GM12878 (cell line): Measurements from ENCODE around the gene CLIC5. TPM values are rescaled to one million over a fixed set of nuclear protein-coding genes. Genes with fewer than 3 reads are reported as not detected.

ENCODE experiments used
- ATAC-seq: fragments of 200-7000 bp; cut with Tn5 transposase; 3 replicates; pipeline ENCODE4 v1.9.1; 2020; ENCODE audit warnings: mild to moderate bottlenecking, moderate library complexity
- BruUV-seq: library from RNA; stranded (reverse); fragments of 400-500 nt; replicated peaks from 2 replicates; lab custom pipeline; 2021; lab: Mats Ljungman, UMichigan
- CTCF ChIA-PET: fragments of 300-600 bp; sonication (Branson Sonifier 250); formaldehyde crosslinking; extraction: SDS; loops from one replicate; lab custom pipeline; 2021; ENCODE audit warnings: inconsistent platforms; lab: Yijun Ruan, JAX
- POLR2A ChIA-PET: fragments of 350-600 bp; formaldehyde crosslinking; extraction: SDS; loops from one replicate; lab custom pipeline; 2021; ENCODE audit warnings: inconsistent platforms; lab: Charles Lee
- RAD21 ChIA-PET: fragments of 300-600 bp; sonication (Branson Sonifier 250); formaldehyde crosslinking; loops from one replicate; lab custom pipeline; 2023; ENCODE audit warnings: antibody characterized with exemption; ENCODE audit not compliant: unreplicated experiment; lab: Charles Lee
- SMC1A ChIA-PET: fragments of 300-600 bp; sonication (Branson Sonifier 250); formaldehyde crosslinking; loops from one replicate; lab custom pipeline; 2023; ENCODE audit not compliant: unreplicated experiment, uncharacterized antibody; lab: Charles Lee
- DNase-seq: peaks from one replicate; pipeline ENCODE4 v3.0.0-alpha.2; 2011; ENCODE audit warnings: low read depth, low spot score
- FAIRE-seq: peaks from 3 replicates; lab custom pipeline; 2011; peaks lifted over from hg19 to GRCh38; lab: Jason Lieb, UNC
- H2AFZ ChIP-seq: 2 replicates; pipeline ENCODE4 v1.6.0; 2011; ENCODE audit warnings: low read depth, low read length, control low read depth; ENCODE audit not compliant: control insufficient read depth
- H3K27ac ChIP-seq: 2 replicates; pipeline ENCODE4 v1.5.1; 2011; ENCODE audit warnings: control low read depth; ENCODE audit not compliant: control insufficient read depth, insufficient read depth
- H3K27me3 ChIP-seq, 2 experiments: replicated peaks in 1 of 2; 2 replicates each; pipeline versions ENCODE4 v1.6.0 to v1.6.1; 2011; ENCODE audit warnings: low read length in 1 of 2; ENCODE audit not compliant: control insufficient read depth in 2 of 2, insufficient read depth in 2 of 2
- H3K36me3 ChIP-seq, 2 experiments: 2 replicates each; pipeline ENCODE4 v1.5.1; 2011; ENCODE audit warnings: low read length in 1 of 2; ENCODE audit not compliant: control insufficient read depth in 2 of 2, insufficient read depth in 2 of 2
- H3K4me1 ChIP-seq: 2 replicates; pipeline ENCODE4 v1.6.1; 2011; ENCODE audit warnings: mild to moderate bottlenecking, low read length, moderate library complexity, mixed read lengths; ENCODE audit not compliant: control insufficient read depth, insufficient read depth
- H3K4me2 ChIP-seq: 2 replicates; pipeline ENCODE4 v1.6.0; 2011; ENCODE audit warnings: control low read depth; ENCODE audit not compliant: control insufficient read depth, insufficient read depth
- H3K4me3 ChIP-seq: fragments of 200-600 bp; sonication (generic); 2 replicates; pipeline ENCODE4 v1.5.1; 2016
- H3K79me2 ChIP-seq: 2 replicates; pipeline ENCODE4 v1.6.0; 2011; ENCODE audit warnings: low read length; ENCODE audit not compliant: control insufficient read depth, insufficient read depth
- H3K9ac ChIP-seq: 2 replicates; pipeline ENCODE4 v1.8.0; 2011; ENCODE audit warnings: low read length, control low read depth, mixed read lengths; ENCODE audit not compliant: control insufficient read depth, insufficient read depth
- H3K9me3 ChIP-seq: replicated peaks from 3 replicates; pipeline ENCODE4 v1.5.1; 2011; ENCODE audit warnings: mild to moderate bottlenecking, low read length; ENCODE audit not compliant: control insufficient read depth, insufficient read depth
- H4K20me1 ChIP-seq: 2 replicates; pipeline ENCODE4 v1.6.0; 2011; ENCODE audit not compliant: control insufficient read depth, insufficient read depth
- IKZF2 ChIP-seq, 2 experiments: fragments of 450-650 bp; IDR thresholded peaks; 2 replicates each; pipeline ENCODE4 v1.6.1; 2017; ENCODE audit warnings: mild to moderate bottlenecking in 2 of 2, moderate library complexity in 2 of 2
- JUND ChIP-seq: IDR thresholded peaks from 2 replicates; pipeline ENCODE4 v1.6.1; 2012; ENCODE audit warnings: low read depth, mild to moderate bottlenecking, low read length, improper control_type of control experiment, moderate library complexity
- NR2C2 ChIP-seq: IDR thresholded peaks from 2 replicates; pipeline ENCODE4 v1.6.1; 2011; ENCODE audit warnings: borderline replicate concordance, low read depth; ENCODE audit not compliant: control insufficient read depth, insufficient read length
- TCF12 ChIP-seq: IDR thresholded peaks from 2 replicates; pipeline ENCODE4 v1.6.1; 2011; ENCODE audit warnings: low read depth, mild to moderate bottlenecking, low read length
- USF1 ChIP-seq: IDR thresholded peaks from 2 replicates; pipeline ENCODE4 v1.6.1; 2011; ENCODE audit warnings: borderline replicate concordance, low read depth, mild to moderate bottlenecking, moderate library complexity, mixed read lengths, low read length; ENCODE audit not compliant: insufficient read depth; ENCODE audit errors: extremely low read length
- WGBS: methylation state at CpG from one replicate; pipeline ENCODE4 v1.1.6; 2016; ENCODE audit warnings: low lambda C conversion rate; ENCODE audit not compliant: insufficient replicate concordance, insufficient coverage; ENCODE audit errors: missing lambda C conversion rate; 5-methylcytosine and 5-hydroxymethylcytosine counted together
- in situ Hi-C: fragments of 300-500 bp; cut with MboI; formaldehyde crosslinking; loops from 9 replicates; pipeline ENCODE4 v1.14.3; 2018; ENCODE audit warnings: mixed read lengths
- intact Hi-C: fragments of 100-400 bp; cut with micrococcal nuclease; formaldehyde crosslinking; loops from one replicate; pipeline ENCODE4 v1.14.2; 2022; ENCODE audit not compliant: unreplicated experiment
- polyA plus RNA-seq, 11 experiments: library from polyadenylated mRNA; depleted of rRNA in 4 of 11; unstranded in 6 of 11; stranded (reverse) in 5 of 11; fragments of >200 nt; fragmentation: Nextera tagmentation in 4 of 11; fragmentation: Illumina TruSeq in 1 of 11; extraction: Ambion mirVana in 4 of 11; extraction: Trizol in 1 of 11; gene quantifications; 1 replicate in 1 of 11; 2 replicates in 10 of 11; pipeline versions ENCODE4 v1.2.1 to v1.2.3, GENCODE V29; 2011 to 2016; ENCODE audit warnings: inconsistent platforms in 2 of 11, missing spikeins in 2 of 11, low read depth in 1 of 11
- total RNA-seq, 4 experiments: library from RNA; depleted of rRNA in 3 of 4; stranded (reverse); fragments of >200 nt in 3 of 4; fragmentation: Illumina TruSeq in 1 of 4; extraction: Trizol in 1 of 4; gene quantifications; 2 replicates each; pipeline versions ENCODE4 v1.2.1 to v1.2.3, GENCODE V29; 2013 to 2021
- TF ChIP-seq, protein P1 (sequence below), 3 experiments: IDR thresholded peaks in 2 of 3; conservative IDR thresholded peaks in 1 of 3; 2 replicates each; pipeline ENCODE4 v1.5.1; 2011; ENCODE audit warnings: low read depth in 3 of 3, low read length in 3 of 3, mild to moderate bottlenecking in 3 of 3, control low read depth in 2 of 3, moderate library complexity in 2 of 3, inconsistent platforms in 1 of 3, mixed read lengths in 1 of 3; ENCODE audit not compliant: control insufficient read depth in 2 of 3, insufficient read depth in 1 of 3; ENCODE audit errors: extremely low read depth in 1 of 3
- TF ChIP-seq, protein P2 (sequence below): IDR thresholded peaks from 2 replicates; pipeline ENCODE4 v1.6.1; 2012; ENCODE audit warnings: improper control_type of control experiment, low read depth, low read length; ENCODE audit not compliant: insufficient replicate concordance

CLIC5 gene
- total and polyA plus RNA-seq, 10 of the 15 experiments (the other 5 are each of a cell fraction or from before 2014, with no cell fraction given), result 0.01 to 0.08 (median 0.02) TPM; not detected in 7

GRCh38 chr6:45896783-45897441 lies 118.7 kb downstream of the CLIC5 start:
- no peaks in the 10 kb centered on the region for H3K4me1 ChIP-seq
- H3K27ac ChIP-seq, result no peak overlapping the region
- DNase-seq (no peak), FAIRE-seq (no peak), ATAC-seq (no peak)
- no peaks in the 10 kb centered on the region for H3K9me3 ChIP-seq
- H3K27me3 ChIP-seq, result no peaks in the 10 kb centered on the region; a peak in 3 of 4 replicates
- intact Hi-C loops, result no loop called here
- no peaks in the 10 kb centered on the region for H3K36me3 ChIP-seq
- ChIA-PET SMC1A (no interaction called here), POLR2A (no interaction called here), RAD21 (no interaction called here), CTCF (no interaction called here)
- no peaks in the 10 kb centered on the region for H4K20me1 ChIP-seq
- no peak overlapping the region for H2AFZ ChIP-seq
- H3K4me3 ChIP-seq, result no peak overlapping the region
- no peak overlapping the region for H3K4me2 ChIP-seq
- no peak overlapping the region for H3K9ac ChIP-seq
- TF ChIP-seq JUND (no peak), NR2C2 (no peak), USF1 (no peak), IKZF2 (IDR thresholded peaks at IDR 0.05) (no peak), TCF12 (no peak)
- TF ChIP-seq, protein P1, sequence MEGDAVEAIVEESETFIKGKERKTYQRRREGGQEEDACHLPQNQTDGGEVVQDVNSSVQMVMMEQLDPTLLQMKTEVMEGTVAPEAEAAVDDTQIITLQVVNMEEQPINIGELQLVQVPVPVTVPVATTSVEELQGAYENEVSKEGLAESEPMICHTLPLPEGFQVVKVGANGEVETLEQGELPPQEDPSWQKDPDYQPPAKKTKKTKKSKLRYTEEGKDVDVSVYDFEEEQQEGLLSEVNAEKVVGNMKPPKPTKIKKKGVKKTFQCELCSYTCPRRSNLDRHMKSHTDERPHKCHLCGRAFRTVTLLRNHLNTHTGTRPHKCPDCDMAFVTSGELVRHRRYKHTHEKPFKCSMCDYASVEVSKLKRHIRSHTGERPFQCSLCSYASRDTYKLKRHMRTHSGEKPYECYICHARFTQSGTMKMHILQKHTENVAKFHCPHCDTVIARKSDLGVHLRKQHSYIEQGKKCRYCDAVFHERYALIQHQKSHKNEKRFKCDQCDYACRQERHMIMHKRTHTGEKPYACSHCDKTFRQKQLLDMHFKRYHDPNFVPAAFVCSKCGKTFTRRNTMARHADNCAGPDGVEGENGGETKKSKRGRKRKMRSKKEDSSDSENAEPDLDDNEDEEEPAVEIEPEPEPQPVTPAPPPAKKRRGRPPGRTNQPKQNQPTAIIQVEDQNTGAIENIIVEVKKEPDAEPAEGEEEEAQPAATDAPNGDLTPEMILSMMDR (IDR thresholded peaks at IDR 0.05 in 2 of 3, conservative IDR thresholded peaks at IDR 0.05 in 1 of 3; ENCODE audit: control insufficient read depth in 2 of 3, extremely low read depth in 1 of 3, insufficient read depth in 1 of 3, low read depth in 3 of 3, low read length in 3 of 3), result no peak
- TF ChIP-seq, protein P2, sequence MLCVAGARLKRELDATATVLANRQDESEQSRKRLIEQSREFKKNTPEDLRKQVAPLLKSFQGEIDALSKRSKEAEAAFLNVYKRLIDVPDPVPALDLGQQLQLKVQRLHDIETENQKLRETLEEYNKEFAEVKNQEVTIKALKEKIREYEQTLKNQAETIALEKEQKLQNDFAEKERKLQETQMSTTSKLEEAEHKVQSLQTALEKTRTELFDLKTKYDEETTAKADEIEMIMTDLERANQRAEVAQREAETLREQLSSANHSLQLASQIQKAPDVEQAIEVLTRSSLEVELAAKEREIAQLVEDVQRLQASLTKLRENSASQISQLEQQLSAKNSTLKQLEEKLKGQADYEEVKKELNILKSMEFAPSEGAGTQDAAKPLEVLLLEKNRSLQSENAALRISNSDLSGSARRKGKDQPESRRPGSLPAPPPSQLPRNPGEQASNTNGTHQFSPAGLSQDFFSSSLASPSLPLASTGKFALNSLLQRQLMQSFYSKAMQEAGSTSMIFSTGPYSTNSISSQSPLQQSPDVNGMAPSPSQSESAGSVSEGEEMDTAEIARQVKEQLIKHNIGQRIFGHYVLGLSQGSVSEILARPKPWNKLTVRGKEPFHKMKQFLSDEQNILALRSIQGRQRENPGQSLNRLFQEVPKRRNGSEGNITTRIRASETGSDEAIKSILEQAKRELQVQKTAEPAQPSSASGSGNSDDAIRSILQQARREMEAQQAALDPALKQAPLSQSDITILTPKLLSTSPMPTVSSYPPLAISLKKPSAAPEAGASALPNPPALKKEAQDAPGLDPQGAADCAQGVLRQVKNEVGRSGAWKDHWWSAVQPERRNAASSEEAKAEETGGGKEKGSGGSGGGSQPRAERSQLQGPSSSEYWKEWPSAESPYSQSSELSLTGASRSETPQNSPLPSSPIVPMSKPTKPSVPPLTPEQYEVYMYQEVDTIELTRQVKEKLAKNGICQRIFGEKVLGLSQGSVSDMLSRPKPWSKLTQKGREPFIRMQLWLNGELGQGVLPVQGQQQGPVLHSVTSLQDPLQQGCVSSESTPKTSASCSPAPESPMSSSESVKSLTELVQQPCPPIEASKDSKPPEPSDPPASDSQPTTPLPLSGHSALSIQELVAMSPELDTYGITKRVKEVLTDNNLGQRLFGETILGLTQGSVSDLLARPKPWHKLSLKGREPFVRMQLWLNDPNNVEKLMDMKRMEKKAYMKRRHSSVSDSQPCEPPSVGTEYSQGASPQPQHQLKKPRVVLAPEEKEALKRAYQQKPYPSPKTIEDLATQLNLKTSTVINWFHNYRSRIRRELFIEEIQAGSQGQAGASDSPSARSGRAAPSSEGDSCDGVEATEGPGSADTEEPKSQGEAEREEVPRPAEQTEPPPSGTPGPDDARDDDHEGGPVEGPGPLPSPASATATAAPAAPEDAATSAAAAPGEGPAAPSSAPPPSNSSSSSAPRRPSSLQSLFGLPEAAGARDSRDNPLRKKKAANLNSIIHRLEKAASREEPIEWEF, result no peak
- no peaks in the 10 kb centered on the region for H3K79me2 ChIP-seq
- in situ Hi-C loops, result no loop called here
- 24% methylated on average over 5 of the region's 6 CpGs for WGBS
- BruUV-seq, result no TSS peak
